HG03095 (cell line): ENCODE data around the gene HTT.
"Not testable (repeated sequence)": the region's sequence is repeated elsewhere in the genome, so short reads cannot be mapped to it uniquely, and the experiment has no call there.

ENCODE experiments used
- ATAC-seq: cut with Tn5 transposase; IDR thresholded peaks from one replicate; pipeline ENCODE4 v1.9.1; 2021; ENCODE audit warnings: moderate library complexity; ENCODE audit not compliant: unreplicated experiment

The HTT gene

GRCh38 chr4:3158841-3159240, 84.4 kb downstream of the HTT start:
- ATAC-seq, result no peak

- ATAC-seq, result no peak
These were observed 86.0 kb downstream of the HTT start for GRCh38 chr4:3160438-3160837.

- not testable (repeated sequence) for ATAC-seq
These were observed 86.6 kb downstream of the HTT start for GRCh38 chr4:3161044-3161443.

GRCh38 chr4:3166434-3166833, 92.0 kb downstream of the HTT start:
- ATAC-seq, result not testable (repeated sequence)

GRCh38 chr4:3168029-3168428, 93.5 kb downstream of the HTT start:
- ATAC-seq, result no peak

GRCh38 chr4:3174371-3175338, 100.2 kb downstream of the HTT start:
- ATAC-seq, result no peak

GRCh38 chr4:3176367-3177229, 102.1 kb downstream of the HTT start:
- ATAC-seq, result no peak

GRCh38 chr4:3177426-3177825, 102.9 kb downstream of the HTT start:
- no peak for ATAC-seq

GRCh38 chr4:3177905-3178304, 103.4 kb downstream of the HTT start:
- no peak for ATAC-seq

- no peak for ATAC-seq
These were observed 103.9 kb downstream of the HTT start for GRCh38 chr4:3178351-3178750.

- ATAC-seq, result no peak
These were observed 104.7 kb downstream of the HTT start for GRCh38 chr4:3179126-3179706.

- ATAC-seq, result no peak
These were observed 108.5 kb downstream of the HTT start for GRCh38 chr4:3183008-3183407.

GRCh38 chr4:3184725-3185124, 110.2 kb downstream of the HTT start:
- ATAC-seq, result no peak

- ATAC-seq, result no peak
These were observed 112.1 kb downstream of the HTT start for GRCh38 chr4:3186609-3187008.

GRCh38 chr4:3188118-3188517, 113.6 kb downstream of the HTT start:
- ATAC-seq, result no peak

- ATAC-seq, result no peak
These were observed 115.0 kb downstream of the HTT start for GRCh38 chr4:3189459-3189858.

- ATAC-seq, result no peak
These were observed 116.1 kb downstream of the HTT start for GRCh38 chr4:3190549-3190948.

- ATAC-seq, result no peak
These were observed 117.7 kb downstream of the HTT start for GRCh38 chr4:3192188-3192587.

- ATAC-seq, result no peak
These were observed 118.3 kb downstream of the HTT start for GRCh38 chr4:3192827-3193226.

- ATAC-seq, result no peak
These were observed 119.2 kb downstream of the HTT start for GRCh38 chr4:3193531-3194203.
